NCI-H1417 treated with DMSO at 0.1 percent for 48 hours (cell line): ENCODE results near the gene CHST9.

ENCODE experiments used
- DNase-seq: peaks from one replicate; lab custom pipeline; 2025; lab: John Stamatoyannopoulos, UW

The CHST9 gene

GRCh38 chr18:26863921-26864497 is 321.1 kb downstream of the CHST9 start:
- DNase-seq, result no peak

GRCh38 chr18:26863122-26863879 is 321.8 kb downstream of the CHST9 start:
- no peak for DNase-seq

- DNase-seq, result no peak
These were observed 323.0 kb downstream of the CHST9 start for GRCh38 chr18:26862084-26862483.
